ENCODE results near the gene MRPL20.
"Not testable (repeated sequence)": the region's sequence is repeated elsewhere in the genome, so short reads cannot be mapped to it uniquely, and the experiment has no call there.

The MRPL20 gene

DNA sequence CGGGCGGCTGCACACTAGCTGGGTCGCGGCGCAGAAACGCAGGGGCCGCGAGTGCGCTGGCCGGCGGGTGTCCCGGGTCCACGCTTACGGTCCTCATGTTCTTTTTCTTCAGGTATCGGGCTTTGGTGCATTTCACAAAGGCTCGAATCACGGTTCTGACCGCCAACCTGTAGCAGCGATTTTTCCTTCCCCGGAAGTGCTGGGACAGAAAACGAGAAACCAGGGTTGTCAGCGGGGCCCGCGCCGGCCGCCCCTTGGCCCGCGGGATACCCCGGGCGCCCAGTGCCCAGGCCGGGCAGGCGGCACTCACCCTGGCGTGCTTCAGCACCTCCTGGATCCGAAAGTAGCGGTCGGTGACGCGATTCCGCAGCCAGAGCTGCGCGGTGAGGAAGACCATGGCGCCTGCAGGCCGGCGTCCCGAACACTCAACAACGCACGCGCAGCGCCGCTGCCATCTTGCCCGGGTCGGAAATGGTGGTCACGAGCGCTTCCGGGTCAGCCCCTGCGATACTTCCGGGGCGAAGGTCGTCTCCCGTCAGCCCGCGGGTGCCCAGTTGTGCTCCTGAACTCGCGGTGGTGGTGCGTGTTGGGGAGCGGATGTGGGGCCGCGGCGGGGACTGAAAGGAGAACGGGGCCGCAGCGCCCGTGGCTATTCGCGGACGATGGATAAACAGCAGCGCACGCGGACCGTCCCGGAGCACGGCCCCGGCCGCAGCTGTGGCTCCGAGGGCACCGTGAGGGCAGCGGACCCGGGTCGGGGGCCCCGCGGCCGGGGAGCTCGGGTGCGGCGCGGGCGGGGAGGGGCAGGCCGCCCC lies at the start of gene MRPL20:
TSS of gene MRPL20 (minus strand) at position 473 of the 815 bp plus-strand sequence. CDS start at position 397, 76 bp downstream.
- peak; percentile 92 for DNase-seq

DNA sequence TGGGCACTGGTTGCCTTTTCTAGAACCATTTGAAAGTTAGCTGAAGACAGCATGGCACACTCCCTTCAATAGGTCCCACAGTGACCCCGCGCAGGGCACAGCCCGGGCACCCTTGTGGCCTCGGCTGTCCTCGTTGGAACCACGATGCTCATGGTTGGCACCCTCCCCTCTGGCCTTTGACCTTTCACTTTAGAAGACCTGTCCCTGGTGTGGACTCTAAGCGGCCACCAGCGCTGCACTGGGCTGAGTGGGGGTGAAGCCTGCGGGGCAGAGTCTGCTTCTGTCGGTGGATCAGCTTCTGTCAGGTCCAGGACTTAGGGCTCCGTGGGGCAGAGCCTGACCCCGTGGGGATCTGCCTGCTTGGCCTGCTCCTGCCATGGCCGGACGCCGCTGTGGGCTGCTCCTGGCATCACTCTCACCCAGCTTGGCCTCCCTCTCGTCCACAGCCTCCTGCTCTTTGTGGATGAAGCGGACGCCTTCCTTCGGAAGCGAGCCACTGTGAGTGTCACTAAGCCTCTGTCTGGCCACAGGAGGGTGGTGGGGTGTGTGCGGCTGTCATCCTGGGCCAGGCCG lies 49.7 kb upstream of the MRPL20 start:
- DNase-seq: not testable (repeated sequence)

DNA sequence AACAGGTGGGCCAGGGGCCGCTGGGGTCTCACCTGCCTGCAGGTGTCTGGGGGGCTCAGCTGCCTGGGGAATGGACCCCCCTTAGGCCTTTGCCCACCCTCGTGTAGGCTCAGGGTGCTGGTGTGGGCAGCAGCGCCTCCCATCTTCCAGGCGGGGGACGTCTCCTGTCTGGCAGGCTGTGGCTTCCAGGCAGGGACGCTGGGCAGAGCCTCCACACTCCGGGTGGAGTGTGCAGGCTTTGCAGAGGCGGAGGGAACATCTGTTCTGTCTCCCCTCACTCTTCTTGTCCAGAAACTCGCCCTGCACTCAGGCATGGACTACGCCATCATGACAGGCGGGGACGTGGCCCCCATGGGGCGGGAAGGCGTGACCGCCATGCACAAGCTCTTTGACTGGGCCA lies 48.8 kb upstream of the MRPL20 start:
- not testable (repeated sequence) for DNase-seq

DNA sequence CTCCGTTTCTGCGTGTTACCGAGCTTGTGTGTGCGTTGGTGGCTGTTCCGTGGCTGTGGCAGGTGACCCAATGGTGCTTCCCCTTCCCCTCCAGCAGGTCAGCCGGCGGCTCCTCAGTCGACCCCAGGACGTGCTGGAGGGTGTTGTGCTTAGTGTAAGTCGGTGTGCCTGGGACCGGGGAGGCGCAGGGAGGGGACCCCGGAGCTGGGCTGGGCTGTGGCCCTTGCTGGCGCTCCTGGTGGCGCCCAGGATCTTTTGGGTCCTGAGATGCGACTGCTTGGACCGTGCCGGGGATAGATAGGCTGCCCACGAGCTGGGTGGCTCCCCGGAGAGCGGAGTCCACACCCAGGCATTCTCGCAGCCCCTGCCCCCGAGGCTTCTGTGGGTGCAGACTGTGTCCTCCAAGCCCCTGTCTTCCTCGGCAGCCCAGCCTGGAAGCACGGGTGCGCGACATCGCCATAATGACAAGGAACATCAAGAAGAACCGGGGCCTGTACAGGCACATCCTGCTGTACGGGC lies 48.3 kb upstream of the MRPL20 start:
- DNase-seq: no peak

DNA sequence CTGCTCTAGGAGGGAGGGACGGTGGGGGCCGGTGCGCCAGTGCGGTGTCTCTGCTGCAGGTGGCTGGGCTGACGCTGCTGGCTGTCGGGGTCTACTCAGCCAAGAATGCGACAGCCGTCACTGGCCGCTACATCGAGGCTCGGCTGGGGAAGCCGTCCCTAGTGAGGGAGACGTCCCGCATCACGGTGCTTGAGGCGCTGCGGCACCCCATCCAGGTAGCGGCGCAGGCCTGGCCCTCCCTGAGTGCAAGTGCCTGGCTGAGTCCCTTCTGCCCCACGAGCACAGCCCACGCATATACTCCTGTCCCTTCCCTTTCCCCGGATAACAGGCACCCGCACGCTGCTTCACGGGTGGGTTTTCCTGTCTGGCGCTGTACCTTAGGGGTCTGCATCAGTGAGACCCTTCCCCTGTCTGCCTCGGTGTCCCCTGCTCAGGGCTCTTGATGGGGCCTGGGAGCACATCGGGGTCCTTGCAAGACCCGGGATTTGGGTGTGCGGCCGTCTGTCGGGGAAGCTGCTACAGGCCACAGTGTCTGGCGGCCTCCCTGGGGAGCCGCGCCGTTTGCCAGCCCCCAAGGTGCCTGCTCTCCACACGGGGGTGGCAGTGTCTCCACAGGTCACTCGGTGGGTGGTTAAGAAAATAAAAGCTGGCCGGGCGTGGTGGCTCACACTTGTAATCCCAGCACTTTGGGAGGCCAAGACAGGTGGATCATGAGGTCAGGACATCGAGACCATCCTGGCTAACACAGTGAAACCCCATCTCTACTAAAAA lies 47.4 kb upstream of the MRPL20 start:
- not testable (repeated sequence) for DNase-seq

DNA sequence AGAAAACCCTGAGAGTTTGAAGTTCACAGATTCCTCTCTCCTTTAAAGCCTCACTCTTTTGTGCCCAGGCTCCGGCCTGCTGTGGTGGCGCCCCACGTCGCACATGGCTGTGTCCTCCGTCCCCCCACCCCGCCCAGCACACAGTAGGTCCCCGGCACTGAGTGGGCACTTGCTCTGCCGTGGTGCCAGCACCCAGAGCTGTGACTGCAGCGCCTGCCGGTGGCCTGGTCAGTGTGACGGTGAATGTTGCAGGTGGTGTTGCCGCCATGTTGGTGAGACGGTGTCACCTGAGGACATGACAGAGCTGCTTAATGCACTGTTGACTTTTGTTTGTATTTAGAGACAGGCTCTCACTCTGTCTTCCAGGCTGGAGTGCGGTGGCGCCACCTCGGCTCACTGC lies 45.8 kb upstream of the MRPL20 start:
- no peak for DNase-seq

DNA sequence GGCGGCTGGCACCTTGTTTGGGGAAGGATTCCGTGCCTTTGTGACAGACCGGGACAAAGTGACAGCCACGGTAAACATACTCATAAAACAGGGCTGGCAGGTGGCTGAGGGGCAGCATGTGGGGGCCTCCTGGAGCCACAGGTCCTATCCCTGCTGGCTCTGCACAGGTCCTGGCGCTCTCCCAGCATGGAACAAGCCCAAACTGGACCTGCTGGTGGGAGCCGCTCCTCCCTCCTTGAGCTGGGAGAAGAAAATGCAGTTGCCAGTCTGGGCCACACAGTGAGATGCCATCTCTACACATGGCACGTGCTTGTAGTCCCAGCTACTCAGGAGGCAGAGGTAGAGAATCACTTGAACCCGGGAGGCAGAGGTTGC lies 45.3 kb upstream of the MRPL20 start:
- not testable (repeated sequence) for DNase-seq

DNA sequence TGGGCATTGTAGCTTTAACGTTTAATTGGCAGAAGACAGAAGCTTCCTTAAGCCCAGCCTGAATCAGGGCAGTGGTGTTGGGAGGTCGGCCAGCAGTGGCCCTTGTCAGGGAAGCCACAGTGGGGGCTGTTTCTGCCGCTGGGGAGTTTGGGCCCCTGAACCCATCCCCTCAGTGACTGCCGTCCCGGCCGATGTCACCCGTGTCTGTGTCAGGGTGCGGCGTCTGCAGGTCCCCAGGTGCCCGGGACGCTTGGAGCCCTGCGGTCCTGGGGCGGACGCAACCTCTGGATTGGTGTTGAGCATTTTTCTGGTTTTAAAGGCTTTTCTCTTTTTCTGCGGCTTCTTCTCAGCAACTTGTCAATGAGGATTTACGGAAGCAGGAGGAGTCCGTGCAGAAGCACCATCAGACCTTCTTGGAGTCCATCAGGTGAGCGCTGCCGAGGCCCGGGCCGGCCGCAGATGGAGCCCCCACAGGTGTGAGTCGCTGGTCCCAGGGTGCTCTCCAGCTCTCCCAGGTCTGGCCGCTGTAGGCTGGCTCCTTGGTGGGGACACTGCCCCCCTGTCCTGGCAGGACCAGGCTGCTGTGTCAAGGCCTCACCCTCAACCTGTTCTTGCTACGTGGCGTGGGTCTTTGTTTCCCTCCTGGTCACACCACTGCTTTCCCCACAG lies 44.7 kb upstream of the MRPL20 start:
- no peak for DNase-seq

DNA sequence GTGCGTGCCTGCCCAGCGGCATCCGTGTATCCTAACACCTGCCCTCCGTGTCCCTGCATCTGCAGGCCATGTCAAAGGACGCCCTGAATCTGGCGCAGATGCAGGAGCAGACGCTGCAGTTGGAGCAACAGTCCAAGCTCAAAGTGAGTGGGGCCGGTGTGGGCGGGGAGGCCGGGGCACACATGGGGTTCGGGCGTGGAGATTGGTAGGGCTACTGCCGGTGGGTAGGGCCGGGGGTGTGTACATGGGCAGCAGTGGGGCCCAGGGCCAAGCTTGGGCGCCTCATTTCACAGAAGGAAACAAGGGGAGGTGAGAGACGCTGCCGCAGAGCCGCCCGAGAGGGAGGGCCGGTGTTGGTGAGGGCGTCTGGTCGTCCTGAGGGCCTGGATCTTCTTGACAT lies 43.5 kb upstream of the MRPL20 start:
- not testable (repeated sequence) for DNase-seq

DNA sequence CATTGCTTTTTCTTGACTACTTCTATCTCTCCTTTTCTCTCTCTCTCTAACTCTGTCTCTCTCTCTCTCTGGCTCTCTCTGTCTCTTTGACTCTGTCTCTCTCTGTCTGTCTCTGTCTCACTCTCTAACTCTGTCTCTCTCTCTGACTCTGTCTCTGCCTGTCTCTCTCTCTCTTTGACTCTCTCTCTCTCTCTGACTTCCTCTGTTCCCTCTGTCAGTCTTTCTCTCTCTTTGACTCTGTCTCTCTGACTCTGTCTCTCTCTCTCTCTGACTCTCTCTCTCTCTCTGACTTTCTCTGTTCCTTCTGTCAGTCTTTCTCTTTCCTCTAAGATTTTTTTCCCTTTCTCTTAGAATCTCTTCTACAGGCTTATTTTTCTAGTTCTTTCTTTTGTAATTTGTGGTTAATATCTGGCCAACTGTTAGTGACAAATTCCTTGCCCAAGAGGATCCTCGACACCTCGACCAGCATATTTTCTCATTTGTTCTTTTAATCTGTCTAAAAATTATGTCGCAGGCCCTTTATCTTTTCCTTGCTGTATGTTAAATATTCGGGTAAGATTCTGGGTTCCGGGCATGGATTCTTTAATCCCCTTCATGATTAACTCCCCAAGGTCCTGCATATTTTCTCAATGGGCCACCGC lies 42.1 kb upstream of the MRPL20 start, which contains the start of gene ATAD3C:
TSS of gene ATAD3C (plus strand) at position 591 of the 641 bp plus-strand sequence. CDS start 995 bp downstream, outside the sequence.
- DNase-seq: no peak

DNA sequence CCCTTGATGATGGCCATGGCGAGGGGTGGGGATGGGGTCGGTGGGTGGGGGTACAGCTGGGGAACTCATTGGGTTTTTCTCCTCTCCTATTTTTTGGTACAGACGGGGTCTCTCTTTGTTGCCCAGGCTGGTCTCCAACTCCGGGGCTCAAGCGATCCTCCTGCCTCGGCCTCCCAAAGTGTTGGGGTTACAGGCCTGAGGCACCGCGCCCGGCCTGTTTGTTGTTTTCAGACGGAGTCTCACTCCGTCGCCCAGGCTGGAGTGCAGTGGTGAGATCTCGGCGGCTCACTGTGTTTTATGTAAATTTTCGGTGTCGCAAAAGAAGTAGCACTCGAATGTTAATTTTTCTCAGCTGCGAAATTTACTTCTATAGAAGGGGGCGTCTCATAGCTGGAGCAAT lies 39.5 kb upstream of the MRPL20 start:
- DNase-seq: not testable (repeated sequence)

DNA sequence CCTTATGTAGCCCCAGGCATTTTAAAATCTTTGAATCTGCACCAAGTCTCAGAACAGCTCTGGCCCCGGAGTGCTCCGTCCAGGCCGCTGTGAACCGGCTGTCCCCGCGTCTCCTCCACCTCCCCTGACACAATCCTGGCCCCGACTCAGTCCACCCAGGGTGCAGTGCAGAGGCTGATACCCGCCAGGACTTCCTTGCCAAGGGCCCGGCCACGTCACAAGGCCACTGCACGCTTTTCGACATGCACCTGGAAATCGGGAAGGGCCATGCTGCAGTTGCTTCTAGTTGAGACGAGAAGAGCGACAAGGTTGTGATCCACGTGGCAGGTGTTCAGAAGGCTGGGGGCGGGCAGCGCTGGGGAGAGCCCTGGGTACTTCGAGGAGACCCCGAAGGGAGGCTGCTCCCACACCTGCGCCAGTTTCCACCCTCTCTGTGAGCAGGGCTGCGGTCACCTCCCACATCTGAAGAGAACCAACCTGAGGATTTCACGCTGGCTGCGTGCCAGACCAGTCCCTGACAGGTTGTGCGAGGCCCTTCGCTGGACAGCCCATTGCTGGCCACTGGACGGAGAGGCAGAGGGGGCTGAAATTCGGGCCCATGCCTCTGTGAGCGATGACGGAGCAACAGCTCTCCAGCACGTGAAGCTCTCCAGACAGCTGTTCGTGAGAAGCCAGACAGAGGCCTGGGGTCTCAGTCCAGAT lies 35.1 kb upstream of the MRPL20 start:
- no peak for DNase-seq

DNA sequence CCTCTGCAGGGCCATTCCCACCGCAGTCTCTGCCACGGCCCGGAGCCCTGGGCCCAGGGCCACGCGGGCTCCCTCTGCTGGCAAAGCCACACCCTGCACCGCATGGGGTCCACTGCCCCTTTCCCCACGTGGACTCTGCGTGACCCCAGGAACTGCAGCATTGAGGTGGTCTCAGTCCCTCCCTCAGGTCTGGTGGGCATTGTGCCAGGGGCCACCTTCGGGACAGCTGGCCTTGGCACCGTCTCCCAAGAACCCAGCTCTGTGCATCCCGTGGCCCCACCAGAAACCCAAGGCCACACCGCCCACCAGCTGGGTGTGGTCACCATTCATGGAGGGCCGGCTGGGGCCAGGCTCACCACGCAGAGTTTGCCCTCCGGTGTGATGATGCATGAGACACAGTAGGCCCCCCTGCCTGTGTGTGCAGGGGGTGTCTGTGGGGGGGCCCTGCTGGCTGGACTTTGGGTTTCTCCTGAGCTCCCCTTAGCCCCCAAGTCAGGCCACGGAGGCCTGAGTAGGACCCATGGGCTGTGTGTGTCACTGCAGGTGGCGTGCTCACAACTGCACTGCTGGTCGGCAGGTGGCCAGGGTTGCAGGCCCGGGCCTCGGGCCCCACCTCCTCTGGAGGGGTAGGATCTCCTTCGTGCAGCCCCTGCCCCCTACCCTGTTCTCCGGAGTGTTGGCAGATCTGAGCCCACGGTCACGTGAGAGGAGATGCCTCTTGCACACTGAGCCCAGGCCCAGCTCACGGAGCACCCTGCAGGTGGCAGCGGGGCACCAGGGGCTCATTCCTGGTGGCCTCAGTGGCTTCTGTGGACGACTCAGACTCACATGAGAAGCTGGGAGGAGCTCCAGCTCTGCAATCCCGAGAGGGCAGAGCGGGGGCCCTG lies 34.2 kb upstream of the MRPL20 start:
- peak; percentile 50 for DNase-seq

DNA sequence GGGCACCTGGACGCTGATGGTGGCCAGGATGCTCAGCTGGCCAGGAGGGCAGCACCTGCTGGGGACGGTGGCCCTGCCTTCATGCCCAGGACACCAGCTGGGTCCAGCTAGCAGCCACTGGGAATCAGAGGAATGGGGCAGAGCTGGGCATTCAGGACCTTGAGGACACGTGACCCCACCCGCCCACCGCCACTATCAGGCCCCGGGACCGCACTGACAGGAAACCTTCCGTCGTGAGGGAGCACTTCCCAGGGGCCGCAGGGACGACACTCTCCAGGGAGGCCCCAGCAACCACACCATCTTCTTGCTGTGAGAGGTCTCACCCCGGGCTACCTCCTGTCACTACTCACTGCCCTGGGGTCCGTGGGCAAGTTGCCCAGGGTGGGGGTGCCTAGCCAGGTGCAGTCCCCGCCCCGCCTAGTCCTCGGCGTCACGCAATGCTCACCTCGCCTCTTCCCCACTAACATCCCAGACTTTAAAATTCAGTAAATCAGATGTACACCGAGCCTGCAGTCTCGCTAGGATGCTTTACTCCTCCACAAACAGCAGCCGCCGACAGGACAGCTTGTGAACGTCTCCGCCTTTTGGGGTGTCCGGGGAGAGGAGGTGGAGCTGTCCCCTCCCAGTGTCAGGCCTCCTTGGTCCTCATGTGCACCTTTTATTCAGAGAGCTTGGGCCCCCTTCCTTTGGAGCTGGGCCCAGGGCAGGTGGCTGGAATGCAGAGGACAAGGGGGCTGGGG lies 33.3 kb upstream of the MRPL20 start:
- DNase-seq: no peak

DNA sequence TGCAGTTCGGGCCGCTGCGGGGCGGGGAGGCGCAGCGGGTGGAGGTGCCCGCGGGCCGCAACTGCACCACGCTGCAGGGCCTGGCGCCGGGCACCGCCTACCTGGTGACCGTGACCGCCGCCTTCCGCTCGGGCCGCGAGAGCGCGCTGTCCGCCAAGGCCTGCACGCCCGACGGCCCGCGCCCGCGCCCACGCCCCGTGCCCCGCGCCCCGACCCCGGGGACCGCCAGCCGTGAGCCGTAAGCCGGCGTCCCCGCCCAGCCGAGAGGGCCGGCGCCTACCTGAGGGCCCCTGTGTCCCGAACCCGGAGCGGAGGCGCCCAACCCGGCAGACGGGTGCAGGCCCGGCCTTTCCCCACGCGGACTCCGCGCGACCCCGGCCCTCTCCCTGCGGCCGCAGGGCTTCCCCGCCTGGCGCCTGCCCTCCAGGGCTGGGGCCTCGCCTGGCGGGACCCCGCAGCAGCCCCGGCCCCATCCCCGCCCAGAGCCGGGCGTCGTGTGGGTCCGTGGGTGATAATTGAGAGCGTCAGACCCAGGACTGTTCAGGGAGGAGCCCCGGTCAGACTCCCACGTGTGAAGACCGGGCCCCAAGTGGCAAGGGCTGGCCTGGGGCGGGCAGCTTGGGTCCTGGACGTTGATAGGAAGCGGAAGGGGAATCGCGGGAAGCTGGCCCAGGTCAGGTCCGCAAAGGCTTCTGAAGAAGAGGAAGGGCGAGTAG lies 32.6 kb upstream of the MRPL20 start:
- no peak for DNase-seq

DNA sequence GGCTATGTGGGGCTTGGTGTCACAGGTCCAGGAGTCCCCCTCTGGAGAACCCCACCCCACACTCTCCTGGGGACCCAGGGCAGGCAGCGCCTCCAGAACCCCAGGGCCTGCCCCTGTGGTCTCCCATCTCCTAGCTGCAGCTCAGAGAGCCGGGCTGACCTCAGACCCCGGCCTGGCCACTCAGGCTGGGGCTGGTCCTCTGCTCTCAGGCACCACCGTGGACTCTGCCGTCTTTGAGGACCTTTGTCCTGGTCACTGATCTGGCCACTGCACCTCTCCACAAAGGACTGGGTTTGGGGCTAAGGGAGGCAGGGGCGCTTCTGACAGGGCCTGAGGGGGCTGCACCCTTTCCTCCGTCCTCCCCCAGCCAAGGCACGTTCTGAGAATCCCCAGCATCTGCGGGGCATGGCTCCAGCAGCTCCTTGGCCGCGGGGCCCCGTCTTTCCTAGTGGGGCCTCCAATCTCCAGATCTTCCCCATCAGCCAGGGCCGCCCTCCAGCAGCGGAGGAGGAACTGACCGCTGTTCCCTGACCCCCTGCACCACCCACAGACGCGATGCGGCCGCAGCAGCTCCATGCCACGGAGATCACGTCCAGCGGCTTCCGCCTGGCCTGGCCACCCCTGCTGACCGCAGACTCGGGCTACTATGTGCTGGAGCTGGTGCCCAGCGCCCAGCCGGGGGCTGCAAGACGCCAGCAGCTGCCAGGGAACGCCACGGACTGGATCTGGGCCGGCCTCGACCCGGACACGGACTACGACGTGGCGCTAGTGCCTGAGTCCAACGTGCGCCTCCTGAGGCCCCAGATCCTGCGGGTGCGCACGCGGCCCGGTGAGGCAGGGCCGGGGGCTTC lies 31.7 kb upstream of the MRPL20 start:
- DNase-seq: no peak

DNA sequence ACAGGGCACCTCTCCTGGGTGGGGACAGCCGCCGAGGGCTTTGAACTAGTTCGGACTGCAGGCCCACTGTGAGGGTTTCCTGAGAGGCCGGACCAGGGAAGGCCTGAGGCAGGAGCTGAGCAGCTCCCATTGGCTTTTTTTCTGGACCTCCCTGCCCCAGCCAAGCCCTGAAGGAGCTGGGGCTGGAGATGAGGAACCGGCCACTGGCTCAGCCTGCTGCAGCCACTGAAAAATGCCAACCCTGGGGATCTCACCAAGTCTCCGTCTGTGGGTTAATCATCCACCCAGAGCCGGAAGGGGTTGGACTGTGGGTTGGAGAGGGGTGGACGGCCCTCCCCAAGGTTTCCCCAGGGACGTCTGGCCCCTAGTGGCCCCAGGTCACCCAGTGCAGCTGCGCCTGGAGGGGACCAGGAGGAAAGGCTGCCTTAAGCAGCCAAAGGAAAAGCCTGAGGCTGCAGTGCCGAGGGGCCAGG lies 30.8 kb upstream of the MRPL20 start:
- no peak for DNase-seq

Data from activated T-cell treated with anti-CD3 and anti-CD28 coated beads for 4 hours (primary cell).